SKM-1 treated with dmso at 0.1 percent for 144 hours (cell line): ENCODE results near the gene GALNTL6.
"Not testable (repeated sequence)": the region's sequence is repeated elsewhere in the genome, so short reads cannot be mapped to it uniquely, and the experiment has no call there.

Experiments
- DNase-seq: peaks from one replicate; lab custom pipeline; 2025; ENCODE audit not compliant: unreplicated experiment; lab: John Stamatoyannopoulos, UW

Gene GALNTL6

DNA sequence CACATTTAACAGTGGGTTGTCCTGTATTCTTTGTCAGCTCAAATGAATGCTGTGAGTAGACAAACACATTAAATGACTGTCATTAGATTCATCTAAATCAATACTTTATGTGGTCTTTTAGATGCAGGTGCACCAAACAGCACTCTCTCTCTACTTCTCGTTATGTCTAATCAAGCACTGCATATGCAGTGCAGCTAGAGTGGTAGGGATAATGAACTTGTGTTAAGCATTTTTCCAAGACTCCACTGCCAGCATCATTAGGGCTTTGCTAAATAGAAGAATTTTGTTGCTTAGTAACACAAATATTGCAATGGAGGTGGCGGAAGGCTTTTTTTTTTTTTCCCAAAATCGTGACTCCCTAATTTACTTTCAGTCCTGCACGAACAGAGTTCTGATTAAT lies 908.5 kb downstream of the GALNTL6 start:
- no peak for DNase-seq

DNA sequence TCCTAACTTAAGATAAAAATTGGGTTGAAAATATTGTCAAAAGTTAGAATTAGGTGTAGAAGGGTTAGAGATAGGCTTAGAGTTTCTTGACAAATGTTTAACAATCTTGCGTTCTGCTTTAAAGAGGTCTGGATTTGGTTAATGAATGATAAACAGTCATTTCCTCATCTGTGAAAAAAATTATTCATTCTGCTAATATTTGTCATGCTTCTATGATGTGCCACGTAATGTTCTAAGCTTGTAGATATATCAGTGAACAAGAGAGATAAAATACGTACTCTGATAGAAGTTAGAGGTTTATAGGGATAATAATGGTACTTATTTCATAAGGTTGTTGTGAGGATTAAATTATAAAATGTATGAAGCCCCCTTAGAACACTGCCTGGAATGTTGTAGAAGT lies 912.4 kb downstream of the GALNTL6 start:
- DNase-seq: no peak

DNA sequence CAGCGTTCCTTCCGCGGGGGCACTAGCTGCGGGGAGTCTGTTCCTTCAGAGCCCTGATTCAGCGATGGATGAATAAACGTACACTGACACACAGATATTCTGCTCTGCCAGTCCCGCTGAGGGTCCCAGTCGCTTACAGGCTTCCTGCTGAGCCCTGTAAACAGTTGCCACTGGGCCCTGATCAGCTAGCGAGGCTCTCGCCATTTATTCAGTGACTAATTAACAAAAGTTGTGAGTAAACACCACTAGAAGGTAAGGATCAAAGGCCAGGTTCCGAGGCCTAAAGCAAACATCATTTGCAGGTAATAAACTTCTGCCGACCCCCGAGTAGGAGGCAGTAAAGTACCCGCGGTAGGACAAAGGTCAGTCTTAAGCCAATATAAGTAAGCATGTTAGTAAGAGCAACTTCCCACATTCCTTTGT lies 912.8 kb downstream of the GALNTL6 start:
- no peak for DNase-seq

DNA sequence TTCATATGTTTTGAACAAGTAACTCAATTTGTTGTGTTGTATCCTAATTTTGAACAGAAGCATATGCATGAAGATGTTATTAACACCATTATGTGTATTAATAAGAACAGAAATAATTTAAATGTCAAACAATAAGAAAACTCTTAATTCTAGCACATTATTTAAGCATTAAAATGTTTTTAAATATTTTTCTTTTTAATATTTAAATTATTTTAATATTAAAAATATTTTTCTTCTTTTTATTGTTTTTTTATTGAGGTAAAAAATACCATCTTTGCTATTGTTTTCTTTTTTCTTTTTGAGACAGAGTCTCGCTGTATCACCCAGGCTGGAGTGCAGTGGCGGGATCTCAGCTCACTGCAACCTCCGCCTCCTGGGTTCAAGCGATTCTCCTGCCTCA lies 914.4 kb downstream of the GALNTL6 start:
- no peak for DNase-seq

DNA sequence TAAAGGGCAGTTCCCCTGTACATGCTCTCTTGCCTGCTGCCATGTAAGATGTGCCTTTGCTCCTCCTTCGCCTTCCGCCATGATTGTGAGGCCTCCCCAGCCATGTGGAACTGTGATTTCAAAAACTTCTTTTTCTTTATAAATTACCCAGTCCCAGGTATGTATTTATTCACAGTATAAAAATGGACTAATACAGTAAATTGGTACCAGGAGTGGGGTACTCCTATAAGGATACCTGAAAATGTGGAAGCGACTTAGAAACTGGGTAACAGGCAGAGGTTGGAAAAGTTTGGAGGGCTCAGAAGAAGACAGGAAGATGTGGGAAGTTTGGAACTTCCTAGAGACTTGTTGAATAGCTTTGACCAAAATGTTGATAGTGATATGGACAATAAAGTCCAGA lies 920.4 kb downstream of the GALNTL6 start:
- not testable (repeated sequence) for DNase-seq

DNA sequence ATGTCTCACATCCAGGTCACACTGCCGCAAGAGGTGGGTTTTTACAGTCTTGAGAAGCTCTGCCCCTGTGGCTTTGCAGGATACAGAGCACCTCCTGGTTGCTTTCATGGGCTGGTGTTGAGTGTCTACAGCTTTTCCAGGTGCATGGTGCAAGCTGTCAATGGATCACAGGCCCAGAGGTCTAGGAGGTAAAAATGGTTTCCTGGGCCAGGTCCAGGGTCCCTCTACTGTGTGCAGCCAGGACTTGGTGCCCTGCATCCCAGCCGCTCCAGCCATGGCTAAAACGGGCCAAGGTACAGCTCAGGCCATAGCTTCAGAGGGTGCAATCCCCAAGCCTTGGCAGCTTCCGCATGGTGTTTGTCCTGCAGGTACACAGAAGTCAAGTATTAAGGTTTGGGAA lies 921.4 kb downstream of the GALNTL6 start:
- DNase-seq: no peak

DNA sequence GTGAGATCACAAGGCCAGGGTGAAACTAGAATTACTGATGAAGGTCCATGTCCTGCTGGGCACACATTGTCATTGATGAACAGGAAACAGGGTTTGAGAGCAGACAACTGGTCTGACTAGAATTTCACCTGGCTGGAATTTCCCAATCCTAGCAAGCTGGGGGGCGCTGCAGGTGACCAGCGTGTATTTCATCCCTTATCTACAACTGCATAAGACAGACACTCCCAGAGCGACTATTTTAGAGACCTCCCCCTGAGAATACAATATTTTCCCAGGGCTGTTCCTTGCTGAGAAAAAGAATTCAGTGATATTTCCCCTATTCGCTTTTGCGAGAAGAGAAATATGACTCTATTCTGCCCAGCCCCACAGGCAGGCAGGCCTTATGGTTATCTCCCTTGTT lies 922.8 kb downstream of the GALNTL6 start:
- DNase-seq: no peak

DNA sequence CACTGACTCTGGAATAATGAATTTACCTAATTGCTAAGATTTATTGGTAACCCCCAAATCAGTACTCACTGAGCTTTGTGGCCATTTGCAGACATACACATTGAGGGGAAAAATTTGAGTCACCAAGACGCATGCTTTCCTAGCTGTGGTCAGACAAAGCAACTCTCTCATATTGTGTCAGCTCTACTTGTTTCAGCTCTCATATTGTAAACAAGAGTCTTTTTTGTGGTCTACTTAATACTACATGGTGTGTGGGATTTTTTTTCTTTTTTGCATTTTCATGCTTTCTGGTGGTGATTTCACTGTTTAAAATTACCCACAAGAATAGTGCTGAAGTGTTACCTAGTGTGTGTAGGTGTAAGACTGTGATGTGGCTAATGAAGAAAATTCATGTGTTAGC lies 927.2 kb downstream of the GALNTL6 start:
- DNase-seq: no peak

DNA sequence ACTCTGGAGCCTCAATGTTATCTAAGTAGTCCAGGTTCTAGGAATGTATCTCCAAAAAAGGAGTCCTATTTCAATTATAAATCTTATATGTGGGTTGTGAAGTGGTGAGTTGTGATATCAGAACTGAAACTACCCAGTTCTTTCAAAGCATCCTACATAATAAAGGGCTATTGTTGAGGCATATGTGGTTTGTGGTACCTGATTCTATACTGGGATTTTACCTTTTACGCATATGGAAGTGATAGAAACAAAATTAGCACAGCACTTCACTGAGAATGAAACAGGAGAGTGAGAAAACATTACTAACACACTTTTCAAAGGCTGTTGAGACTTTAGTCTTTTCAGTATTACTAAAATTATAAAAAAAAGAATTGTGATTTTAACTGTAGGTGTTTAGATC lies 937.7 kb downstream of the GALNTL6 start:
- no peak for DNase-seq

DNA sequence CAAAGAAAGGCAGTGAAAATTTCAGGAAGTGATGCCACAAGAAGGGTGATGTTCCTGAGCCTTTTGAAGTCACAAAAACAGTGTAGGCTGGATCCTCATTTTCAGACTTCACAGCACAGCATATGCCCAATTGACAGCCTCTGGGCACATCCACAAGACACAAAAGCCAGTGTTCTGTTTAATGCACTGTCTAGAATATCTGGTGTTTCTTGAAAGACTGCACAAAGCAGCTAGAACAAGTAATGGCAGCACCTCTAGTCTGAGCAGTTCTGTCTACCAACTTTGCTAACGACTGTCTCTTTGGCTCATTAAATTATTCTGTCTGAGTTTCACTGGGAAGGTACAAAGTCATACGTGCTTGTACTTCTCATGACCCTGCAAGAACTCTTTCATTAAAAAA lies 938.3 kb downstream of the GALNTL6 start:
- DNase-seq: no peak

DNA sequence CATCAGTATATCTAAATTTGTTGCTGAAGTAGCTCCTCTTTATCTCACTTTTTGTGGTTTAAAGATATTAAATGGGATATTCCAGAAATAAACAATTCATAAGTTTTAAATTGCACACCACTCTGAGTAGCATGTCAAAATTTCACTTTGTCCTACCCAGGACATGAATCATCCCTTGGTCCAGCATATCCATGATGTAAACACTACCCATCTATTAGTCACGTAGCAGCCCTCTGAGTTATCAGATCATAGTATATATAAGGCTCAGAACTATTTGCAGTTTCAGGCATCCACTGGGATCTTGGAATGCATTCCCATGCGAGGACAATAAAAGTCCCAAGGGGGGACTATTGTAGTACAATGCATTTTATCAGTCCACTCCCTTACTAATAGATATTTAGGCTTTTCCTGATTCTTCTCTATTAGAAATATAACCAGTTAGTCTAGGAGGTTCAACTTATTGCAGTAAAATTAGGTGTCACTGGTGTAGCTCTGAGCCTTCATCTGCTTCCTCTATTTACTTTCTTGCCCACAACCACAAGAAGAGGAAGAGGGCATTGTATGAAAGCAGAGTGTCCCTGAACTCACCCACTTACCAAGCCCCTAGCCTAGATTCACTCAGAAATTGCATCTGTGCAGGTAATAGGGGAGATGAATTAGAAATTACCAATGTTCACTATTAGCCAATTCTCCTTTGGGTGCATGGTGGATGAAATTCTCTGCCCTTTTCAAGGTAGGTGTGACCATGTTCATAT lies 945.6 kb downstream of the GALNTL6 start:
- peak; percentile 55 for DNase-seq

DNA sequence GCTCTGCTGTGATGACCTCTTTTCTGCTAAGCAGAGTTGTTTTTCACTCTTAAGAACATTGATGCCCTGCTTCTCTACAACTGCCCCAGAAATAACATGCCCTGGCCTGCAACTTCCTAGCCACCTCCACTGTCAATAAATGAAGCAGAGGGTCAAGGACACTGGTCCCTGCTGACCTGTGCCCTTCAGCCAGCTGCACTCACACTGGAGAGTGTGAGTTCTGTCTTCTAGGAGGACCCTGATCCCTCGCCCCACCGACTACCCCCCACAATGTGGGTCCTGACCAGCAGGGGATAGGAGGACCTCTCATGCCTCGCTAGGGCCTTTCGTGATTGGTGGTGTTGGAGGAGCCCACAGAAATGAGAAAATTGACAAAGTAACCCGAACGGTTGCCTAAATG lies 947.3 kb downstream of the GALNTL6 start:
- DNase-seq: no peak

DNA sequence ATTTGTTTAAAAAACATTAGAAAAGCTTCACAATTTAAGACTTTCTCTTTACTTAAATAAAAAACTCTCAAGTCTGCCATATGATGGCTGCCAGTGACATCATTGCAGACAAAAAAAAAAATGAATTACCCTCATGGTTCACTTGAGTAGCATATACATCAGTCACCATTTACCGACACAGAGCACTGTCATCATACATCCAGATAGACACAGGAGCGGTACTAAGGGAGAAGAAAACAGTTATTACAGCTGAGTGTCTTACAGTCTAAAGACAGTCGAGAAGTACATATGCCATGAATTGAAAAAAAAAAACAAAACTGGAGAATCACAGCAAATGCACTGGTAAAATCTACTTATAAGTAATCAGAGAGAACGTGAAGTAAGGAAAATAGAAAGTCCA lies 949.7 kb downstream of the GALNTL6 start:
- no peak for DNase-seq

DNA sequence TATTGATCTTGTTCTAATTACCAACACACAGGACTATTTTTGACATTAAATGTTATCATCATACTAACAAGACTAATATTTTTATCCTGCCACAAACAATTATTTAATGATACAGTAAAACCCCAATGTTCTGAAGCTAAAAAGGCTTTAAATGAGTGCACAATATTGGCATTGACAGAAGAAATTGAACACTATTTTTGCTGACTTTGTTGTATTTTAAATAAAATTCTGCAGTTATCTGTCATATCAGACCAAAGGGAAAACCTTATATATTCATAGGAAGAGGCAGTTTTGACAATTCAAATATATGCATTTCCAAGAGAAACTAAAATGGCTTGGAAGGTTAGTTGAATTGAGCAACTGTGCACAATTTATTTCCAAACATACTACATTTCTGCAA lies 957.6 kb downstream of the GALNTL6 start:
- no peak for DNase-seq

DNA sequence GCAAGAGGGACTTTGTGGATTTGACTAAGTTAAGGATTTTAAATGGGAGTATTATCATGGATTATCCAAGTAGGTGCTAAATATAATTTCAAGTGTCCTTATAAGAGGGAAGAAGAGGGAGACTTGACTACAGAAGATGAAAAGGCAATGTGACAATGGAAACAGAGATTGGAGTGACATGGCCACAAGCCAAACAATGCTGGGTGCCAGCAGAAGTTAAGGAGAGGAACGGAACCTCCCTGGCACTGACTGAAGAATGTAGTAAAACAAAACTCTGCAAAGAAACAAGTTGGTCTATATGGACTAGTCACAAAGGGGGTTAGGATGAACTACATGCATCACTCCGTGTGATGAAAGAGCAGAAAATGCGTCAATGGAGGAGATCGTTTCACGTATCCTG lies 959.6 kb downstream of the GALNTL6 start:
- DNase-seq: no peak

DNA sequence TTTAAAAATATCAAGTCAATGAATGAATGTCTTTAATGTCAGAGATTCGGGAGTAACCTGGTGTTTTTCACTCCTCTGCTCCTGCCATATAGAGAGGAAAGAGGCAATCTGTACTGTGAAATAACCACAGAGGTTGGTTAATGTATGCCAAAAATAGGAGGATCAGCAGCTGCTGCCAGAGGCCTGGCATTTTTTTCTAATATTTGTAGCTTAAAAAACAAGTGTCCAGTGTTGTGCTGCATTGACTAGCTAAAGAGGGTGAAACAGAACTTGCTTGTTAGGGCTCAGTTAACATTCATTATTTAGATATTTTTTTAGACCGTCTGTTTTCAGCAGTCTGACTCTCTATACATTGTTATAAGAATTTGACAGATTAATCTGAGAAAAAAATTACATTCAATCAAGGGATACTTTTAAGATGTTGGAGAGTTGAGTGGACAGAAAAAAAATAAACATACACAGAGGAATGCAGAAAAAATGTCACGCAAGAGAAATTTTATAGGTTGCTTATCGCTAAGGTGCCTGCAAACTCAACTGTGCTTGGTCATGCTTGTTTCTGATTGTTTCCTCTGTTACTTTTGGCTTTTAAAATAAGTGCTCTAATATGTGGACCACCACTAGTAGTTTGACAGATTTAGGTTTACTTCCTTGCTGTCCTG lies 963.1 kb downstream of the GALNTL6 start:
- no peak for DNase-seq

DNA sequence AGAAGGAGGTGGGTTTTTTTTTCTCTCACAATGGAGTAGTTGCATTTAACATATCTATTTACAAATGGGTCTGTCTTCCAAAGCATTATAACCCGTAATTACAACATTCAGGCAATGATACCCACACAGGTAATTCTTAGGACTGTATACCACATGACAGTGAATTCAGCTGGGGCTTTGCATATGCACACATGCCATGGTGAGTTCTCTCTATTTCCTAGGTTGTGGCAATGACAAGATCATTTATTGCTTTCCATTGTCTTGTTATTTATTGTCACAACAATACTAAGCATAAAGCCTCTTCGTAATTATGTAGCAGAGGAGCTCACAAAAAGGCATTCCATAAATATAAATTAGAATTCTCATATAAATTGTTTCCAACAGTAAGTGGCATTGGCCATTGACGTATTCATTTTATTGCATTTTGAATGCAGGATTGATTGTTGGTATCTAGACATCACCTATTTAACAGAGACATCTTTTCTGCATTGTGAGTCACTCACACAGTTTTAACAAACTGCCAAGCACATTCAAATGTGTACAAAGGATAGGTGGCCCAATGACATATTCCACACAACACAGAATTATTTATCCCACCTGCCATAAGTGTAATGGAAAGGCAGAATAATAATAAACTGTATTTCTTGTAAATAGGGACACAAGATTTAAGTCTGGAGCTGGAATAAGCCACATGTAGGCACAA lies 964.7 kb downstream of the GALNTL6 start:
- DNase-seq: no peak

DNA sequence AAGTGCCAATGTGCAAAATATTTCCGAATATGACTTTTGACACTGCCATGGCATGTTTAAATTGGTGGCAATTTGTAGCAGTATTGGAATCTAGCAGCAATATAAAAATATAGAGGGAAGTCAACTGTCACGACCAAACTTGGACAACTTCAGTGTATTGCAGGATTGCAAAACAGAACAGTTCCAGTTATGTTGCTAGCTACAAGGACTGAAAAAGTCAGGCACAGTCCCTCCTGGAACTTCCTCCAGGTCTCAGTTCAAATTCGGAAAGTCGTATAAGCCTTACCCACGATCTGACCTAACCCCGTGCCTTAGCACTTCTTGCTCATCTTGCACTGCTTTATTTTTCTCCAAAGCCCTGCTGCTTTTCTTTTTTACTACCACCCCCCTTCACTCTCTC lies 965.4 kb downstream of the GALNTL6 start:
- DNase-seq: no peak

DNA sequence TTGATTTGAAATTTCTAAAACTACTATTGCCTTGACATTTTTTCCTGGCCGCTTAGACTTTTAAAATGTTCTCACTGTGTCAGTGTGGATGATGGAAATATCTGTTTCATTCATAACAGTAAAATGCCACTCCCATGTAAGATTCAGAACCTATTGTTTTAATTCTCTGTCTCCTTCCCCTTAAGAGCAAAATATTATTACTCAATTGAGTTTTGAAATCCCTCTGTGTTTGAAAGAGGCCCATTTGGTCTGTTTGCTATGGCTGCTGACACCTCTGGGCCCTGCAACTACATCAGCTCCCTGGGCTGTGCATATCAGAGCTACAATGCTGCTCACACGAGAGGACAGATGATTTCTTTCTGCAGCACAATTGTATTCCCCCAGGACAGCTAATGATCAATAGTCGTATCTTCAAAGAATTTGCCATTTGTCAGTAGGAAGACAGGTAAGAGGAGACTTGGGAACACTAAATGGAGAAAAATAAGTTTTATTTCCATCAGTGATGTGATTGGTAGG lies 967.4 kb downstream of the GALNTL6 start:
- no peak for DNase-seq

DNA sequence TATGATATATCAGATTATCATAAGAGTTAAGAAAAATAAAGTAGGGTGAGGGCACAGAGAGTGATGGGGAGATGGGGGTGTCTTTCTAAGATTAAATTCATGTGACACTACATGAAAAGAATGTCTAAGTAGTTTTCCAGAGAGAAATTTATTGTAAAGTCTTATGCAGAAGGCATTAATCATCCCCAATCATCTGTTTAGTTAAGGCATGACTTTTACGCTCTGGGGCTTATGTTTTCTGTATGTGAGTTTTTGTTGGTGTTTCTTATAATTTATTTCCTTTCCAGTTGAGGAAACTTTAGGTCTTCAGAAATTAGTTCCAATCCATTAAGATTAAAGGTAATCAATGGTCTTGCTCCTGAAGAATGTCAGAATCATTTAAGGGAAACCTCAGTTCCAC lies 972.4 kb downstream of the GALNTL6 start:
- no peak for DNase-seq

DNA sequence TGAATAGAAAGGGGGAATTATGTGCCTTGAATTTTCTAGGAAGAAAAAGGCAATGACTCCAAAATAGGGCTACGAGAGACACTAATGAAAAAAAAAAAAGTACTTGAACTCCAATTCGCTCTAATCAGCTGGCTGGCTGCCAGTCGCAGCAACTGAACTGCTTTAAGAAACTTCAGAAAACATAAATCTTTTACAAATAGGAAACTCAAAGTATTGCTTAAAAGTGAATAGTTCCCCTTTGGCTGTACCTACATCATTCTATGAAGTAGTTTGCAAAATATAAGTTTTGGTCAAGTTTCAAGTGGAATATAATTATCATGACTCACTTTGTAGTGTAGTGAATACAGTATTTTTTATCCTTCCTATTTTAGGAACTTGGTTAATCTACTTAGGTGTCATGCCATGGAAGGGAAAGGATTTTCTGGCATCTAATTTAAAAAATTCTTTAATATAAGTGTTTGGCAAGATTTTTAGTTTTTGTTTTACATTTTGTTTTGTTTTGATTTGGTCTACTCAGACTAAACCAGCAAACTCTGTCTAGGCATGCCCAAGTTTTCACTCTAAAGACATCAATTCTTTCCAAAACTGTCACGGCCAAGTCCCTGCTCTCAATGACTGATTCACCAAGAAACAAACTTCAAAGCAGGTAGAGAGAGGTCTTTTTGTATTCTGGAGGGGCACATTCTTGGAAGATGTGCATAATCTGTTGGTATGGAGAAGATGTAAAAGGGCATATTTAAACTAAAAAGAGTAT lies 973.0 kb downstream of the GALNTL6 start:
- DNase-seq: peak; percentile 28
